Bronchial epithelial cell (primary cell): ENCODE measurements around the gene SSTR3. TPM values are rescaled to one million over a fixed set of nuclear protein-coding genes. Genes with fewer than 3 reads are reported as not detected.
A peak's percentile ranks its signal among the peaks of the same experiment; 100 is the strongest.
"Not testable (repeated sequence)": the region's sequence is repeated elsewhere in the genome, so short reads cannot be mapped to it uniquely, and the experiment has no call there.

ENCODE experiments used
- DNase-seq: peaks from one replicate; pipeline ENCODE4 v3.0.0-alpha.2; 2010; ENCODE audit warnings: low read depth
- FAIRE-seq: peaks from 2 replicates; lab custom pipeline; 2011; peaks lifted over from hg19 to GRCh38; lab: Jason Lieb, UNC
- H3K27me3 ChIP-seq: 2 replicates; pipeline ENCODE4 v1.5.1; 2011; ENCODE audit warnings: low read length; ENCODE audit not compliant: control insufficient read depth, insufficient read depth
- H3K36me3 ChIP-seq: 2 replicates; pipeline ENCODE4 v1.5.1; 2011; ENCODE audit warnings: low read length; ENCODE audit not compliant: control insufficient read depth, insufficient read depth
- H3K4me3 ChIP-seq: 2 replicates; pipeline ENCODE4 v1.5.1; 2011; ENCODE audit warnings: mild to moderate bottlenecking, low read depth, low read length, control low read depth
- CTCF ChIP-seq: IDR thresholded peaks from 2 replicates; pipeline ENCODE4 v1.5.1; 2011; ENCODE audit warnings: mild to moderate bottlenecking, moderate library complexity, low read length, control low read depth, inconsistent platforms; ENCODE audit not compliant: insufficient read depth, severe bottlenecking
- total RNA-seq: library from RNA; depleted of rRNA; stranded (reverse); fragments of >200 nt; gene quantifications from 2 replicates; pipeline ENCODE4 v1.2.1, GENCODE V29; 2014

Gene SSTR3
- total RNA-seq, 1 donor from 2014 or later: not detected

GRCh38 chr22:37234736-37235711 is 22.7 kb upstream of the SSTR3 start:
- peaks cover 6% of the 10 kb centered on the region for H3K36me3 ChIP-seq
- TF ChIP-seq CTCF: no peak
- FAIRE-seq (peak; percentile 7), DNase-seq (no peak)
- no peaks in the 10 kb centered on the region for H3K27me3 ChIP-seq
- no peak overlapping the region for H3K4me3 ChIP-seq

- Histone ChIP-seq H3K36me3 (peaks cover 6% of the 10 kb centered on the region), H3K27me3 (no peaks in the 10 kb centered on the region), H3K4me3 (no peak overlapping the region)
- TF ChIP-seq CTCF: no peak
- DNase-seq (no peak), FAIRE-seq (peak; percentile 60)
Measured at GRCh38 chr22:37233751-37234631, 21.7 kb upstream of the SSTR3 start.

- not testable (repeated sequence) for H3K4me3 ChIP-seq, H3K36me3 ChIP-seq, DNase-seq, H3K27me3 ChIP-seq, FAIRE-seq
Measured at GRCh38 chr22:37233371-37233750, 21.1 kb upstream of the SSTR3 start.

- no peak for FAIRE-seq
- no peak for TF ChIP-seq CTCF
- H3K4me3 ChIP-seq: no peak overlapping the region
- no peak for DNase-seq
- H3K36me3 ChIP-seq: peaks cover 6% of the 10 kb centered on the region
- no peaks in the 10 kb centered on the region for H3K27me3 ChIP-seq
Measured at GRCh38 chr22:37232140-37232998, 20.1 kb upstream of the SSTR3 start.

- DNase-seq (no peak), FAIRE-seq (peak; percentile 70)
- Histone ChIP-seq H3K4me3 (no peak overlapping the region), H3K36me3 (peaks cover 6% of the 10 kb centered on the region), H3K27me3 (no peaks in the 10 kb centered on the region)
- no peak for TF ChIP-seq CTCF
Measured at GRCh38 chr22:37231406-37232139, 19.3 kb upstream of the SSTR3 start.
